DND-41 (cell line): Measurements from ENCODE around the gene HGD.

Experiments used
- EZH2 ChIP-seq: IDR thresholded peaks from 3 replicates; pipeline ENCODE4 v1.6.1; 2012; ENCODE audit warnings: borderline replicate concordance, low read depth, mild to moderate bottlenecking, moderate library complexity, low read length, inconsistent platforms; ENCODE audit not compliant: severe bottlenecking
- TF ChIP-seq, protein P1 (sequence below): IDR thresholded peaks from 2 replicates; pipeline ENCODE4 v1.5.1; 2012; ENCODE audit warnings: borderline replicate concordance, low read length, moderate library complexity, mild to moderate bottlenecking; ENCODE audit not compliant: poor library complexity, severe bottlenecking; ENCODE audit errors: extremely low read depth

DNA sequence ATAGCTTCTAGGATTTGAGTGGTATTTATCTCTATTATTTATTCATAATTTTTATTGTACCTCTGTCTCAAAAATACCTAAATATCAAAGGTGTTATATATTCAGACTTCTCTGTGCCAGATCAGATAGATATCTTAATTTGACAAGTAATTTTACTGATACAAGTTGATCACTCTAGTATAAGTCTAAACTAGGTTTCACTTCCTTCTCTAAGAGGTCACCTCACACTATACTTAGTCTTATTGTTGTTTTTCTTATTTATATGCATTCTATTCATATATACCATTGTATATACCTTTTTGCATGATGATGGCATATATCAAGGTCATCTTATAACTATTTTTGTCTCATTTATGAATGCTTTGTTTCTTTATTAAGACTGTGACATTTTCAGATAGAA lies 26.4 kb upstream of the HGD start:
- TF ChIP-seq, protein P1, sequence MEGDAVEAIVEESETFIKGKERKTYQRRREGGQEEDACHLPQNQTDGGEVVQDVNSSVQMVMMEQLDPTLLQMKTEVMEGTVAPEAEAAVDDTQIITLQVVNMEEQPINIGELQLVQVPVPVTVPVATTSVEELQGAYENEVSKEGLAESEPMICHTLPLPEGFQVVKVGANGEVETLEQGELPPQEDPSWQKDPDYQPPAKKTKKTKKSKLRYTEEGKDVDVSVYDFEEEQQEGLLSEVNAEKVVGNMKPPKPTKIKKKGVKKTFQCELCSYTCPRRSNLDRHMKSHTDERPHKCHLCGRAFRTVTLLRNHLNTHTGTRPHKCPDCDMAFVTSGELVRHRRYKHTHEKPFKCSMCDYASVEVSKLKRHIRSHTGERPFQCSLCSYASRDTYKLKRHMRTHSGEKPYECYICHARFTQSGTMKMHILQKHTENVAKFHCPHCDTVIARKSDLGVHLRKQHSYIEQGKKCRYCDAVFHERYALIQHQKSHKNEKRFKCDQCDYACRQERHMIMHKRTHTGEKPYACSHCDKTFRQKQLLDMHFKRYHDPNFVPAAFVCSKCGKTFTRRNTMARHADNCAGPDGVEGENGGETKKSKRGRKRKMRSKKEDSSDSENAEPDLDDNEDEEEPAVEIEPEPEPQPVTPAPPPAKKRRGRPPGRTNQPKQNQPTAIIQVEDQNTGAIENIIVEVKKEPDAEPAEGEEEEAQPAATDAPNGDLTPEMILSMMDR, result no peak
- TF ChIP-seq EZH2, result no peak
